Fibroblast of lung (primary cell): ENCODE measurements around the gene MGAT5. TPM values are rescaled to one million over a fixed set of nuclear protein-coding genes. Genes with fewer than 3 reads are reported as not detected.

ENCODE experiments used
- DNase-seq, 2 donors: peaks; one replicate each; pipeline versions ENCODE4 v3.0.0 to v3.0.0-alpha.2; 2010; ENCODE audit warnings: low read depth in 2 of 2
- H2AFZ ChIP-seq: 2 replicates; pipeline ENCODE4 v1.5.1; 2012; ENCODE audit warnings: low read length, control low read depth, inconsistent platforms
- H3K27ac ChIP-seq: 2 replicates; pipeline ENCODE4 v1.5.1; 2011; ENCODE audit warnings: low read length, control low read depth; ENCODE audit not compliant: insufficient read depth
- H3K27me3 ChIP-seq: 2 replicates; pipeline ENCODE4 v1.5.1; 2011; ENCODE audit warnings: mild to moderate bottlenecking, low read length; ENCODE audit not compliant: control insufficient read depth, insufficient read depth
- H3K36me3 ChIP-seq: 2 replicates; pipeline ENCODE4 v1.5.1; 2011; ENCODE audit warnings: low read length; ENCODE audit not compliant: control insufficient read depth, insufficient read depth
- H3K4me1 ChIP-seq: 2 replicates; pipeline ENCODE4 v1.5.1; 2011; ENCODE audit warnings: low read length; ENCODE audit not compliant: control insufficient read depth, insufficient read depth; ENCODE audit errors: extremely low read depth
- H3K4me2 ChIP-seq: 2 replicates; pipeline ENCODE4 v1.5.1; 2011; ENCODE audit warnings: low read length, control low read depth; ENCODE audit not compliant: insufficient read depth; ENCODE audit errors: extremely low read depth
- H3K4me3 ChIP-seq, 4 experiments: fragments of 200-600 bp in 1 of 4; sonication (generic) in 1 of 4; replicated peaks in 1 of 4; 2 replicates each; pipeline ENCODE4 v1.5.1; 2011 to 2016; ENCODE audit warnings: low read length in 4 of 4, low read depth in 3 of 4, mild to moderate bottlenecking in 3 of 4, control low read depth in 2 of 4, inconsistent platforms in 1 of 4, mixed read lengths in 1 of 4; ENCODE audit not compliant: insufficient read depth in 1 of 4; ENCODE audit errors: control extremely low read depth in 1 of 4
- H3K79me2 ChIP-seq: 2 replicates; pipeline ENCODE4 v1.5.1; 2012; ENCODE audit warnings: mild to moderate bottlenecking, low read length, inconsistent platforms; ENCODE audit not compliant: control insufficient read depth, insufficient read depth
- H3K9ac ChIP-seq: 2 replicates; pipeline ENCODE4 v1.5.1; 2011; ENCODE audit warnings: mild to moderate bottlenecking, low read length, control low read depth; ENCODE audit not compliant: insufficient read depth
- H3K9me3 ChIP-seq: 2 replicates; pipeline ENCODE4 v1.5.1; 2012; ENCODE audit warnings: low read depth, low read length; ENCODE audit not compliant: control insufficient read depth, insufficient read depth
- H4K20me1 ChIP-seq: 2 replicates; pipeline ENCODE4 v1.5.1; 2011; ENCODE audit warnings: low read length; ENCODE audit not compliant: control insufficient read depth, insufficient read depth; ENCODE audit errors: extremely low read depth
- EZH2 ChIP-seq: IDR thresholded peaks from 2 replicates; pipeline ENCODE4 v1.5.1; 2012; ENCODE audit warnings: low read length, control low read depth, mild to moderate bottlenecking; ENCODE audit errors: missing control alignments
- polyA plus RNA-seq, 2 donors: library from polyadenylated mRNA; depleted of rRNA in 1 of 2; stranded (reverse) in 1 of 2; unstranded in 1 of 2; fragments of >200 nt; gene quantifications; 2 replicates each; pipeline ENCODE4 v1.2.1, GENCODE V29; 2011 to 2012; ENCODE audit warnings: missing spikeins in 1 of 2
- total RNA-seq: library from RNA; depleted of rRNA; stranded (reverse); fragments of >200 nt; gene quantifications from 2 replicates; pipeline ENCODE4 v1.2.1, GENCODE V29; 2014
- TF ChIP-seq, protein P1 (sequence below), 2 donors: IDR thresholded peaks in 1 of 2; conservative IDR thresholded peaks in 1 of 2; 1 replicate in 1 of 2; 2 replicates in 1 of 2; pipeline ENCODE4 v1.5.1; 2011 to 2012; ENCODE audit warnings: low read length in 2 of 2, control low read depth in 1 of 2, inconsistent platforms in 1 of 2, low read depth in 1 of 2, mild to moderate bottlenecking in 1 of 2

Gene MGAT5
- total and polyA plus RNA-seq, 2 donors (not counting 1 experiment from before 2014, with no cell fraction given), result 270 to 301 TPM

DNA sequence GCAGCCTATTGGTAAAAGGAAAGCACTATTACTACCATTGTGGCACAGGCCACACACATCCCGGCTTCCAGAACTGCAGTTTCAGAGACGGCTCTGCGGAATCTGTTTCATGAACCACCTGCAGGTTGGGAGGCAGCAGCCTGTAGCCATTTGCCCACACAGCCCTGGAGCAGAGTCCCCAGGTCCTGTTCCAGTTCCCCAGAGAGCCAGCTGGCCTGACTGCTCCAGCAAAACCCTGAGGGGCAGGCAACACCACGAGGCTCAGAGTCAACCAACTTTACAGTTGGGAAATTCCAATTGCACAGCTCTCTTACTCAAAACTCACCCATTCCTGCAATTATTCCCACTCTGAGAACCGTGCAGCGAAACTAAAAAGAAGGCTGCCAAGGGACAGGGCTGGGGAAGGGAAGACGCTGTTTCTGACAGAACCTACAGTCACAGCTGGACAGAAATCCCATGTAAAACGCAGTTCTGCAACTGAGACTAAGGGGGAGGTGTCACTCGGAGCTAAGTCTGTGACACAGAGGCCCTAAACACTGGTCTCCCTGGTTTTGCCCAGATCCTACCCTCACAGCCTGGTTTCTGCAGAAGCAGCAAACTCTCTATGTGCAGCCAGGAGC lies 245.5 kb downstream of the MGAT5 start:
- H3K9ac ChIP-seq, result no peak overlapping the region
- no peak for TF ChIP-seq EZH2
- TF ChIP-seq, protein P1, sequence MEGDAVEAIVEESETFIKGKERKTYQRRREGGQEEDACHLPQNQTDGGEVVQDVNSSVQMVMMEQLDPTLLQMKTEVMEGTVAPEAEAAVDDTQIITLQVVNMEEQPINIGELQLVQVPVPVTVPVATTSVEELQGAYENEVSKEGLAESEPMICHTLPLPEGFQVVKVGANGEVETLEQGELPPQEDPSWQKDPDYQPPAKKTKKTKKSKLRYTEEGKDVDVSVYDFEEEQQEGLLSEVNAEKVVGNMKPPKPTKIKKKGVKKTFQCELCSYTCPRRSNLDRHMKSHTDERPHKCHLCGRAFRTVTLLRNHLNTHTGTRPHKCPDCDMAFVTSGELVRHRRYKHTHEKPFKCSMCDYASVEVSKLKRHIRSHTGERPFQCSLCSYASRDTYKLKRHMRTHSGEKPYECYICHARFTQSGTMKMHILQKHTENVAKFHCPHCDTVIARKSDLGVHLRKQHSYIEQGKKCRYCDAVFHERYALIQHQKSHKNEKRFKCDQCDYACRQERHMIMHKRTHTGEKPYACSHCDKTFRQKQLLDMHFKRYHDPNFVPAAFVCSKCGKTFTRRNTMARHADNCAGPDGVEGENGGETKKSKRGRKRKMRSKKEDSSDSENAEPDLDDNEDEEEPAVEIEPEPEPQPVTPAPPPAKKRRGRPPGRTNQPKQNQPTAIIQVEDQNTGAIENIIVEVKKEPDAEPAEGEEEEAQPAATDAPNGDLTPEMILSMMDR (conservative IDR thresholded peaks at IDR 0.05 in 1 of 2, IDR thresholded peaks at IDR 0.05 in 1 of 2; ENCODE audit: low read depth in 1 of 2, low read length in 2 of 2), result no peak
- no peaks in the 10 kb centered on the region for H3K36me3 ChIP-seq
- H4K20me1 ChIP-seq, result no peaks in the 10 kb centered on the region
- no peak for DNase-seq
- no peaks in the 10 kb centered on the region for H3K9me3 ChIP-seq
- no peak overlapping the region for H3K4me2 ChIP-seq
- no peak overlapping the region for H2AFZ ChIP-seq
- H3K27ac ChIP-seq, result no peak overlapping the region
- H3K4me3 ChIP-seq, result no peak overlapping the region
- no peaks in the 10 kb centered on the region for H3K27me3 ChIP-seq
- no peaks in the 10 kb centered on the region for H3K79me2 ChIP-seq
- H3K4me1 ChIP-seq, result no peaks in the 10 kb centered on the region

DNA sequence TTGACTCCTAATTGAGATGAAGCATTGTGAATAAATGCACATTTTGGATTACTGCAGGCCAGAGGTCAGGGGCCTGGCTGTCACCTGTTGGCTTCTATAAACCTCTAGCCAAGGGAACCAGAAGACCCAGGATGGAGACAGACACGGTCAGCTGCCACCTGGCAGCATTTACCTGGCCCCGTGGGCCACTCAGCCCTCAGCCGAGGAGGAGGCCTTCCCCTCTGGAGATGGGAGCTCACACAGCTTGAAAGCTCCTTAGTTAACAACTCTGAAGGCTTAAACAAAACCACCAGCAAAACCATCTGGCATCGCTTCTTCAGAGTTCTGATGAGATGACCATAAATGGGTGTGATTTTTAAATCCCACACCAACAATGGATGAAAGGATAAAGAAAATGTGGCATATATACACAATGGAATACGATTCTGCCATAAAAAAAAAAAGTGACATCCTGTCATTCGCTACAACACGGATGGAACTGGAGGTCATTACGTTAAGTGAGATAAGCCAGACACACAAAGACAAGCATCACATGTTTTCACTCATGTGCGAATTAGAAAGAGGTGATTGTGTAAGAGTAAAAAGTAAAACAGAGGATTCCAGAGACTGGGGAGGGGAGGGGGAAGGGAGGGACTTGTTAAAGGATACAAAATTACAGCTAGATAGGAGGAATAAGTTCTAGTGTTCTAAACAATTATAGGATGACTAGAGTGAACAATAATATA lies 246.5 kb downstream of the MGAT5 start:
- Histone ChIP-seq H3K4me1 (no peaks in the 10 kb centered on the region), H3K79me2 (no peaks in the 10 kb centered on the region), H4K20me1 (no peaks in the 10 kb centered on the region), H3K27ac (no peak overlapping the region), H2AFZ (no peak overlapping the region), H3K9ac (no peak overlapping the region), H3K9me3 (no peaks in the 10 kb centered on the region), H3K4me2 (no peak overlapping the region), H3K4me3 (no peak overlapping the region), H3K36me3 (no peaks in the 10 kb centered on the region), H3K27me3 (no peaks in the 10 kb centered on the region)
- no peak for TF ChIP-seq EZH2
- TF ChIP-seq, protein P1 (conservative IDR thresholded peaks at IDR 0.05 in 1 of 2, IDR thresholded peaks at IDR 0.05 in 1 of 2; ENCODE audit: low read depth in 1 of 2, low read length in 2 of 2), result no peak
- DNase-seq, result no peak

DNA sequence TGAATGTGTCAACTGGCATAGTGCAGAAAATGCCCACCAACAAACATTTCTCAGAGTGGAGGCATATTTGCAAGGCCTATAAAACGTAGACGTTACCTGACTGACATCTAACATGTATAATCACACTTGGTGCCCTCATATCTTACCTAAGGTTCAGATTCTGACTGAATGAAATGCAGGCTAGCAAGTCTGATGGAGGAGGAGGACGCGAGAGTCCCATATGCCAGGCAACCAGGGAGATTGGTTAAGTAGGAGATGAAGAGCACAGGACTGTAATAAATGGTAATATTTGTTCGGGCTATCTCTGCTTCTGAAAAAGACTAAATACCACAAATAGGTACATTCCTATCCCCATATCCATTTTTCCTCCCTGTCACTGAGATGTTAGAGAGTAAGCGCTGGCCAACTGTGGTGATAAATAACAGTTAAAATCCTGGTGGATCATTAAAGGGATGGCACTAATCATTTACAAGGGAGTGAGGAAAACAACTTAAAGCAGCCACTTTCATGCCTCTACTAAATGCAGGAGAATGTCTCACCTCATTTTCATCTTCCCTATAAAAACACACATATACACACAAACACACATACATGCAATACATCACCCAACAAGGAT lies 247.7 kb downstream of the MGAT5 start:
- Histone ChIP-seq H3K4me2 (no peak overlapping the region), H2AFZ (no peak overlapping the region), H3K36me3 (no peaks in the 10 kb centered on the region), H3K79me2 (no peaks in the 10 kb centered on the region), H3K9me3 (no peaks in the 10 kb centered on the region), H3K27me3 (no peaks in the 10 kb centered on the region), H3K4me3 (no peak overlapping the region), H4K20me1 (no peaks in the 10 kb centered on the region), H3K9ac (no peak overlapping the region), H3K4me1 (no peaks in the 10 kb centered on the region), H3K27ac (no peak overlapping the region)
- no peak for TF ChIP-seq EZH2
- TF ChIP-seq, protein P1 (conservative IDR thresholded peaks at IDR 0.05 in 1 of 2, IDR thresholded peaks at IDR 0.05 in 1 of 2; ENCODE audit: low read depth in 1 of 2, low read length in 2 of 2), result no peak
- DNase-seq, result no peak
